GM10266 (cell line): ENCODE data around the gene LINGO3.

Experiments
- DNase-seq: peaks from one replicate; pipeline ENCODE4 v3.0.0; 2012; ENCODE audit errors: extremely low spot score
- TF ChIP-seq, protein P1 (sequence below): IDR thresholded peaks from 2 replicates; pipeline ENCODE4 v1.5.1; 2012; ENCODE audit warnings: mild to moderate bottlenecking, low read depth; ENCODE audit not compliant: control insufficient read depth, insufficient read depth; ENCODE audit errors: missing control alignments

The LINGO3 gene

DNA sequence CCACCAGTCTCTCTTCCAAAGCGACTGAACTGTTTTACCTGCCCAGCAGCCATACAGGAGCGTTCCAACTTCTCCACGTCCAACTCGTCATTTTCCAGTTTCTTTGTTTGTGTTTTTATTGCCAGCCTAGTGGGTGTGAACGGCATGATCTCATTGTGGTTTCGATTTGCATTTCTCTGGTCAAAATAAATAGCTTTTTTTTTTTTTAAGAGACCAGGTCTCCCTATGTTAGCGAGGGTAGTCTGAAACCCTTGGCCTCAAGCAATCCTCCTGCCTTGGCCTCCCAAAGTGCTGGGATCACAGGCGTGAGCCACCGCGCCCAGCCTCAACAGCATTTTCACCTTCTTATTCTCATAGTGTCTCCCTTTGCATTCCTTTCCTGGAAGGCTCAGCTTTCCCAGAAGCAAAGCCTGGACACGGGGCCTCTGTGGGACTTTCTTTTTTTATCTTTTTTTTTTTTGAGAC lies 47.6 kb downstream of the LINGO3 start:
- no peak for DNase-seq
- TF ChIP-seq, protein P1, sequence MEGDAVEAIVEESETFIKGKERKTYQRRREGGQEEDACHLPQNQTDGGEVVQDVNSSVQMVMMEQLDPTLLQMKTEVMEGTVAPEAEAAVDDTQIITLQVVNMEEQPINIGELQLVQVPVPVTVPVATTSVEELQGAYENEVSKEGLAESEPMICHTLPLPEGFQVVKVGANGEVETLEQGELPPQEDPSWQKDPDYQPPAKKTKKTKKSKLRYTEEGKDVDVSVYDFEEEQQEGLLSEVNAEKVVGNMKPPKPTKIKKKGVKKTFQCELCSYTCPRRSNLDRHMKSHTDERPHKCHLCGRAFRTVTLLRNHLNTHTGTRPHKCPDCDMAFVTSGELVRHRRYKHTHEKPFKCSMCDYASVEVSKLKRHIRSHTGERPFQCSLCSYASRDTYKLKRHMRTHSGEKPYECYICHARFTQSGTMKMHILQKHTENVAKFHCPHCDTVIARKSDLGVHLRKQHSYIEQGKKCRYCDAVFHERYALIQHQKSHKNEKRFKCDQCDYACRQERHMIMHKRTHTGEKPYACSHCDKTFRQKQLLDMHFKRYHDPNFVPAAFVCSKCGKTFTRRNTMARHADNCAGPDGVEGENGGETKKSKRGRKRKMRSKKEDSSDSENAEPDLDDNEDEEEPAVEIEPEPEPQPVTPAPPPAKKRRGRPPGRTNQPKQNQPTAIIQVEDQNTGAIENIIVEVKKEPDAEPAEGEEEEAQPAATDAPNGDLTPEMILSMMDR: no peak

DNA sequence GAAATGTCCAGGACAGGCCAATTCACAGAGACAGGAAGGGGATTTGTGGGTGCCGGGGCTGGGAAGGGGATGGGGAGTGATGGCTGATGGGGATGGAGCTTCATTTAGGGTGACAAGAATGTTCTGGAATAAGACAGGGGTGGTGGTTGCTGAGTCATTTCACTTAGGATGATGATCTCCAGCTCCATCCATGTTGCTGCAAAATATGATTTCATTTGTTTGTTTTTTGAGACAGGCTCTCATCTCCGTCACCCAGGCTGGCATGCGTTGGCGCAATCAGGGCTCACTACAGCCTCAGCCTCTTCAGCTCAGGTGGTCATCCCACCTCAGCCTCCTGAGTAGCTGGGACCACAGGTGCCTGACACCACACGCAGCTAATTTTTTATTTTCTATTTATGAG lies 48.6 kb downstream of the LINGO3 start:
- TF ChIP-seq, protein P1: no peak
- DNase-seq: no peak
